Ovary (tissue), 3 donors: ENCODE data around the gene SYNDIG1.

Experiments used
- CTCF ChIP-seq, 3 donors: fragments of 450-650 bp in 2 of 3; fragments of 200-600 bp in 1 of 3; IDR thresholded peaks; one replicate each; pipeline versions ENCODE4 v1.5.1 to v1.8.0; 2016 to 2022; ENCODE audit warnings: antibody characterized with exemption in 3 of 3, mild to moderate bottlenecking in 1 of 3
- POLR2A ChIP-seq: fragments of 450-650 bp; IDR thresholded peaks from one replicate; pipeline ENCODE4 v1.6.1; 2017; ENCODE audit warnings: antibody characterized with exemption, mild to moderate bottlenecking, moderate library complexity
- donor health status: DM: no; HTN: no; CAD: no.

- TF ChIP-seq CTCF (IDR thresholded peaks at IDR 0.05) = no peak
- no peak for TF ChIP-seq POLR2A
These were observed 191.2 kb downstream of the SYNDIG1 start for GRCh38 chr20:24660651-24661050.
